ENCODE data around the gene CNTN4.

CNTN4 gene

GRCh38 chr3:3107181-3107580 lies 1008.5 kb downstream of the CNTN4 start:
- DNase-seq (ENCODE audit: low read depth): no peak
